HG02610 (cell line): ENCODE measurements around the gene LY6G5C.

Experiments
- ATAC-seq: cut with Tn5 transposase; IDR thresholded peaks from one replicate; pipeline ENCODE4 v1.9.1; 2021; ENCODE audit warnings: mild to moderate bottlenecking, moderate library complexity; ENCODE audit not compliant: unreplicated experiment

Gene LY6G5C

DNA sequence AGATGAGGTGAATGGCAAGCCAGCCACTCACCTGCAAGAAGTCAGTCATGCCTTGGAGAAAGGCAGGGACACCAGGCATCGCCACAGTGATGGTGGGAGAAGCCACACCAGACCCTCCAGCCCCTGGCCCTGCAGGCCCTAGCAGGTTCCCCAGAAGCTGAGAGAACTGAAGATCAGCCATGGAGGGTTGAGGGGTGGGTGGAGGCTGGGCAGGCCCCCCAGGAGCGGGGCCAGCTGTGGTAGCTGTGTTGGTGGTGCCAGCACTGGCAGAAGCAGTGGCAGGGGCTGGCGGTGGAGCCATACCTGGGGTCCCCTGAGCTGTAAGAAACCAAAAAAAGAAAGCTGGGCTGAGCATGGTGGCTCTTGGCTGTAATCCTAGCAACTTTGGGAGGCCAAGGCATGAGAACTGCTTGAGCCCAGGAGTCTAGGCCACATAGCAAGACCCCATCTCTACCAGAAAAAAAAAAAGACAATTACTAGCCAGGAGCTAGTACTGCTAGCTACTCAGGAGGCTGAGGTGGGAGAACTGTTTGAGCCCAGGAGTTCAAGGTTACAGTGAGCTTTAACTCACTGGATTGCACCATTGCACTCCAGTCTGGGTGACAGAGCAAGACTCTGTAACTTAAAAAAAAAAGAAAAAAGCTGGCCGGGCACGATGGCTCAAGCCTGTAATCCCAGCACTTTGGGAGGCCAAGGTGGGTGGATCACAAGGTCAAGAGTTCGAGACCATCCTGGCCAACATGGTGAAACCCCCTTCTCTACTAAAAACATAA is 37.9 kb downstream of the LY6G5C start:
- no peak for ATAC-seq

GRCh38 chr6:31641370-31641769 is 39.5 kb downstream of the LY6G5C start:
- no peak for ATAC-seq

DNA sequence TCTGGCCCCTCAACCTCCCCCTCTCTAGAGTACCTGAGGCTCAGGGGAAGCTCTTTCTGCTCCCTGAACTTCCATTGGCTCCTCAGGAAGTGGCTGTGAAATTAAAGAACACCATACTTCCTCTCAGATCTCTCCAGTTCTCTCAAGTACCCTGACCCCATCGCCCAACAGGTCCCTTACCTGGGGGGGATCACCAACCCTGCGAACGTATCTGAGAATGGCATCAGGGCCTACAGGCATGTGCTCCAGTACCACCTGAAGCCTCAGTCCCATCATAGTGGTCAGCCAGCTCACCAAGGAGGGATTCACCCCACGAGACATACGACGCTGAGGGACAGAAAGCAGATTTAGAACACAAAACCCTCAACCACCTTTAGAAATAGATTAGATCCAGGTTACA is 40.3 kb downstream of the LY6G5C start:
- no peak for ATAC-seq

- ATAC-seq = no peak
Observed at GRCh38 chr6:31639449-31639861, 41.4 kb downstream of the LY6G5C start.

- no peak for ATAC-seq
Observed at GRCh38 chr6:31639043-31639442, 41.8 kb downstream of the LY6G5C start.

DNA sequence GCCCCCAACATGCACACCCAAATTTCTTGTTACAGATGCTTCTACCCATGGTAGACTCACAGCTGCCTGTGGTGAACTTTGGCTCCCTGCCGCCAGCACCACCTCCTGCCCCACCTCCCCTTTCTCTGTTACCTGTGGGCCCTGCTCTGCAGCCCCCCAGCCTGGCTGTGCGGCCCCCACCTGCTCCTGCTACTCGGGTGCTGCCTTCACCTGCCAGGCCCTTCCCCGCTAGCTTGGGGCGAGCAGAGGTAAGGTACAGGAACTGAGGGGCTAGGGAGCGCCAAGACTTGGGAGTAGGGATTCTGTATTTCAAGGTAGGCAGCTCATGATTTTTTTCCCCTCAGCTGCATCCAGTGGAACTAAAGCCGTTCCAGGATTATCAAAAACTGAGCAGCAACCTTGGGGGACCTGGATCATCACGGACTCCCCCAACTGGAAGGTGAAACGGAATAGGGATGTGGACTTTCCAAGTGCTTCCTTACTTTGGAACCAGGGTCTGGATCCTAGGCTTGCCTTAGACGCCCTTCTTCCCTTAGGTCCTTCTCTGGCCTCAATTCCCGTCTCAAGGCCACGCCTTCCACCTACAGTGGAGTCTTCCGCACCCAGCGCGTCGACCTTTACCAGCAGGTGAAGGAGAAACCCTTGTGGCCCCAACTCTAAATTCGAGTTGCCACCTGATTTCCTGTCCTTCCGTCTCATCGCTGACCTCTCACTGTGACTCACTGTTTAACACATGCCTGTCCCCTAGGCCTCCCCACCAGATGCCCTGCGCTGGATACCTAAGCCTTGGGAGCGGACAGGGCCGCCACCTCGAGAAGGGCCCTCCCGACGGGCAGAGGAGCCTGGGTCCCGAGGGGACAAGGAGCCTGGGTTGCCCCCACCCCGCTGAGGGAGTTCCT is 43.9 kb downstream of the LY6G5C start:
- ATAC-seq = no peak

- ATAC-seq = no peak
Observed at GRCh38 chr6:31634969-31635575, 45.8 kb downstream of the LY6G5C start.

- no peak for ATAC-seq
Observed at GRCh38 chr6:31634131-31634530, 46.7 kb downstream of the LY6G5C start.

GRCh38 chr6:31633447-31633846 is 47.4 kb downstream of the LY6G5C start:
- ATAC-seq = no peak

GRCh38 chr6:31632279-31632946 is 48.5 kb downstream of the LY6G5C start:
- no peak for ATAC-seq

DNA sequence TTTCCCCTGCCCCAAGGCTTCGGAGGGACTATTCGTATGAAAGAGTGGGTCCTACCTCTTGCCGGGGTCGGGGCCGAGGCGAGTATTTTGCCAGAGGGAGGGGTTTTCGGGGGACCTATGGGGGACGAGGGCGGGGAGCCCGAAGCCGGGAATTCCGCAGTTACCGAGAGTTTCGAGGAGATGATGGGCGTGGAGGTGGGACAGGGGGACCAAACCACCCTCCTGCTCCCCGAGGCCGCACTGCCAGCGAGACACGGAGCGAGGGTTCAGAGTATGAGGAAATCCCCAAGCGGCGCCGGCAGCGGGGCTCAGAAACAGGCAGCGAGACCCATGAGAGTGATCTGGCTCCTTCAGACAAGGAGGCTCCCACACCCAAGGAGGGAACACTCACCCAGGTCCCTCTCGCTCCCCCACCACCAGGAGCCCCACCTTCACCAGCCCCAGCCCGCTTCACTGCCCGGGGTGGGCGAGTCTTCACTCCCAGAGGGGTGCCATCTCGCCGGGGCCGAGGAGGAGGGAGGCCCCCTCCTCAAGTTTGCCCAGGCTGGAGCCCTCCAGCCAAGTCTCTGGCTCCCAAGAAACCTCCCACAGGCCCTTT is 49.1 kb downstream of the LY6G5C start:
- ATAC-seq = no peak

GRCh38 chr6:31631209-31631608 is 49.7 kb downstream of the LY6G5C start:
- ATAC-seq = no peak

DNA sequence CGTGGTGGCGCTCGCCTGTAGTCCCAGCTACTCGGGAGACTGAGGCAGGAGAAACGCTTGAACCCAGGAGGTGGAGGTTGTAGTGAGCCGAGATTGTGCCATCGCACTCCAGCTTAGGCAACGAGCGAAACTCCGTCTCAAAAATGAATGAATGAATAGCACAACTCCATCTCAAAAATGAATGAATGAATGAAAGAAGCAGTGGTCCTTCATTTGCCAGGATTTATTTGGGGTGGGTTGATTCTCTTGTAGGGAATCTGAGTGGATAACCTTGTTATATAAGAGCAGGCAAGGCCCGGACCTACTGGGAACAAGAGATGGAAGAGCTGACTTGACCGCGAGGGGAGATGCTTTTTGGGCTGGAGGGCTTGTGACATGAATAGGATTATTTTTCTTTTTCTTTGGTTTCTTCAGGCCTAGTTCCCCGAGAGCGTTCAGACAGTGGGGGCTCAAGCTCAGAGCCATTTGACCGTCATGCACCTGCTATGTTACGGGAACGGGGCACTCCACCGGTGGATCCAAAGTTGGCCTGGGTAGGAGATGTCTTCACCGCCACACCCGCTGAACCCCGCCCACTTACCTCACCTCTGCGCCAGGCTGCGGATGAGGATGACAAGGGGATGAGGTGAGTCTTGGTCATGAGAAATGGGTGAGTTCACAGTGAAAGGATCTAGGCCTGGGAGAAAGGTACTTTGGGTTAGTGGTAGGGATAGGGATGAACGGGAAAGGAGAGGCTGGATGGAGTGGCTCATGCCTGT is 50.5 kb downstream of the LY6G5C start:
- no peak for ATAC-seq

GRCh38 chr6:31629014-31629413 is 51.9 kb downstream of the LY6G5C start:
- ATAC-seq = no peak

- ATAC-seq = no peak
Observed at GRCh38 chr6:31627690-31628287, 53.1 kb downstream of the LY6G5C start.

- no peak for ATAC-seq
Observed at GRCh38 chr6:31626952-31627351, 53.9 kb downstream of the LY6G5C start.
